Measurements from ENCODE around the gene PTPRN2. TPM values are rescaled to one million over a fixed set of nuclear protein-coding genes. Genes with fewer than 3 reads are reported as not detected.
"Not testable (repeated sequence)": the region's sequence is repeated elsewhere in the genome, so short reads cannot be mapped to it uniquely, and the experiment has no call there.

Gene PTPRN2
- total RNA-seq, 4 donors from 2014 or later: 14.9 to 34.3 (median 21.3) TPM

DNA sequence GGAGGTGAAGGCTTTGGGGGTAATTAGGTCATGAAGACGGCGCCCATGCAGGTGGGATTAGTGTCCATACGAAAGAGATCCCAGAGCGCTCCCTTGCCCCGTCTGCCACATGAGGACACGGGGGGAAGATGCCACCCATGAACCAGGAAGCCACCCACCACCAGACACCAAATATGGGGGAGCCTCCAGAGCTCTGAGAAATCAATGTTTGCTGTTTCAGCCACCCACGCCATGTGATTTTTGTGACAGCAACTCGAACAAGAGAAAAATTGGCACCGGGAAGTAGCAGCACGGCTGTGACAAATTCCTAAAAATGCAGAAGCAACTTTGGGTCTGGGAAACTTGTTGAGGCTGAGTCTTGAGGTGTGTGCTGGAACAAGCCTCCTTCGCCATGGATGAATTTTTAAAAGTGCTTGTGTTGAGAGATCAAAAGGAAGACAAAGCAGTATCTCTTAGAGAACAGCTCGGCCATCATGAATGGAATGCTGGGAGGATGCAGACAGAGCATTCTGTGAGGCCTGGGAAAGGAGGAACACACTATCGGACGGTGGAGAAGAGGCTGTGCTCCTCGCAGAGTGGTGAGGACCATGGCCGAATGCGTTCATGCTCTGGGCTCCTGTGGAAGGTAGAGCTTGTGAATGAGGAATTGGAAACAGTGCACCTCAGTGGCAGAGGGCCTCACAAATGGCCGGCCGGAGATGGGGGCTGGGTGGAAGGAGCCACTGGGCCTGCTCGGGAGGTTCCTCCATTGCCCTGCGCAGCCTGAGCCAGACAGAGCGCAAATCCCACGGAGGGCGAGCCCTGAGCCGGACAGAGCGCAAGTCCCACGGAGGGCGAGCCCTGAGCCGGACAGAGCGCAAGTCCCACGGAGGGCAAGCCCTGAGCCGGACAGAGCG lies 277.5 kb downstream of the PTPRN2 start:
- Histone ChIP-seq H3K36me3 (no peaks in the 10 kb centered on the region), H3K27ac (no peak overlapping the region), H3K27me3 (no peaks in the 10 kb centered on the region), H3K4me3 (no peak overlapping the region), H3K9me3 (peaks cover 0 to 10% (median 0%) of the 10 kb centered on the region in 4 donors), H3K4me1 (no peaks in the 10 kb centered on the region)
- no peak for DNase-seq
- TF ChIP-seq POLR2A (IDR thresholded peaks at IDR 0.05) (no peak), CTCF (IDR thresholded peaks at IDR 0.05) (no peak)

DNA sequence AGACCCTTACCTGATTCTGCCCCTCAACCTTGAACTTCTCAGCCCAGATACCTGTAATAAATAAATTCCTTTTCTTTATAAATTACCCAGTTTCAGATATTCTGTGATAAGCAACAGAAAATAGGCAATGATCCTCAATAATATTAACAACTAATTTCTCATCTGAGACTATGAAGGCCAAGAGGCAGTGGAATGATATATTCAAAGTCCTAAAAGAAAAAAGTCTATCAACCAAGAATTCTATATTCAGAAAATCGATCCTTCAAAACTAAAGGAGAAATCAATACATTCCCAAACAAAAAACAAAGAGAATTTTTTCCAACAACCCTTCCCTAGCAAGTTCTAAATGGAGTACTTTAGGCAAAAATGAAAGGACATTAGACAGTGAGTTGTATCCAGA lies 279.6 kb downstream of the PTPRN2 start:
- TF ChIP-seq CTCF (IDR thresholded peaks at IDR 0.05): no peak
- no peak for TF ChIP-seq POLR2A (IDR thresholded peaks at IDR 0.05)

GRCh38 chr7:158304072-158304471 lies 283.6 kb downstream of the PTPRN2 start:
- H3K27me3 ChIP-seq, H3K4me3 ChIP-seq, H3K36me3 ChIP-seq, H3K4me1 ChIP-seq, DNase-seq, H3K27ac ChIP-seq: not testable (repeated sequence)
- peaks cover 0 to 10% (median 0%) of the 10 kb centered on the region in 4 donors for H3K9me3 ChIP-seq

More for the DNA sequence above, 279.6 kb downstream of the PTPRN2 start:
- Histone ChIP-seq H3K27me3 (no peaks in the 10 kb centered on the region), H3K36me3 (no peaks in the 10 kb centered on the region), H3K4me3 (no peak overlapping the region), H3K9me3 (peaks cover 0 to 10% (median 0%) of the 10 kb centered on the region in 4 donors), H3K4me1 (no peaks in the 10 kb centered on the region), H3K27ac (no peak overlapping the region)
- DNase-seq: no peak

GRCh38 chr7:158303121-158303520 lies 284.5 kb downstream of the PTPRN2 start:
- H3K9me3 ChIP-seq: peaks cover 0 to 7% (median 0%) of the 10 kb centered on the region in 4 donors
- no peak overlapping the region for H3K4me3 ChIP-seq
- no peak for TF ChIP-seq POLR2A (IDR thresholded peaks at IDR 0.05)
- TF ChIP-seq CTCF (IDR thresholded peaks at IDR 0.05): no peak
- no peak overlapping the region for H3K27ac ChIP-seq
- no peaks in the 10 kb centered on the region for H3K27me3 ChIP-seq
- H3K4me1 ChIP-seq: no peaks in the 10 kb centered on the region
- no peak for DNase-seq
- no peaks in the 10 kb centered on the region for H3K36me3 ChIP-seq

- TF ChIP-seq CTCF (IDR thresholded peaks at IDR 0.05): no peak
- no peak for TF ChIP-seq POLR2A (IDR thresholded peaks at IDR 0.05)
- H3K27me3 ChIP-seq: no peaks in the 10 kb centered on the region
- no peak overlapping the region for H3K4me3 ChIP-seq
- no peaks in the 10 kb centered on the region for H3K36me3 ChIP-seq
- H3K4me1 ChIP-seq: no peaks in the 10 kb centered on the region
- peak in 1 of 3 donors; percentile 36 for DNase-seq
- H3K27ac ChIP-seq: no peak overlapping the region
- H3K9me3 ChIP-seq: peaks cover 0 to 3% (median 0%) of the 10 kb centered on the region in 4 donors
Observed at GRCh38 chr7:158302274-158303070, 285.2 kb downstream of the PTPRN2 start.

GRCh38 chr7:158301207-158301606 lies 286.4 kb downstream of the PTPRN2 start:
- Histone ChIP-seq H3K9me3 (no peaks in the 10 kb centered on the region), H3K4me3 (no peak overlapping the region), H3K36me3 (no peaks in the 10 kb centered on the region), H3K27me3 (no peaks in the 10 kb centered on the region), H3K4me1 (no peaks in the 10 kb centered on the region), H3K27ac (no peak overlapping the region)
- TF ChIP-seq CTCF (IDR thresholded peaks at IDR 0.05) (no peak), POLR2A (IDR thresholded peaks at IDR 0.05) (no peak)
- no peak for DNase-seq
